Coronary artery (tissue), 2 donors: ENCODE results near the gene RADX.

ENCODE experiments used
- DNase-seq: peaks from one replicate; pipeline ENCODE4 v3.0.0-alpha.2; 2017; ENCODE audit warnings: low spot score
- H3K27ac ChIP-seq, 2 donors: fragments of 200-600 bp; sonication (generic); one replicate each; pipeline ENCODE4 v1.5.1; 2016 to 2019
- H3K4me3 ChIP-seq: fragments of 200-600 bp; sonication (generic); 2 replicates; pipeline ENCODE4 v1.5.1; 2016; ENCODE audit warnings: mild to moderate bottlenecking, moderate library complexity
- TF ChIP-seq, protein P1 (sequence below): fragments of 200-600 bp; sonication (generic); IDR thresholded peaks from one replicate; pipeline ENCODE4 v1.5.1; 2019; ENCODE audit warnings: antibody characterized with exemption

The RADX gene, protein sequence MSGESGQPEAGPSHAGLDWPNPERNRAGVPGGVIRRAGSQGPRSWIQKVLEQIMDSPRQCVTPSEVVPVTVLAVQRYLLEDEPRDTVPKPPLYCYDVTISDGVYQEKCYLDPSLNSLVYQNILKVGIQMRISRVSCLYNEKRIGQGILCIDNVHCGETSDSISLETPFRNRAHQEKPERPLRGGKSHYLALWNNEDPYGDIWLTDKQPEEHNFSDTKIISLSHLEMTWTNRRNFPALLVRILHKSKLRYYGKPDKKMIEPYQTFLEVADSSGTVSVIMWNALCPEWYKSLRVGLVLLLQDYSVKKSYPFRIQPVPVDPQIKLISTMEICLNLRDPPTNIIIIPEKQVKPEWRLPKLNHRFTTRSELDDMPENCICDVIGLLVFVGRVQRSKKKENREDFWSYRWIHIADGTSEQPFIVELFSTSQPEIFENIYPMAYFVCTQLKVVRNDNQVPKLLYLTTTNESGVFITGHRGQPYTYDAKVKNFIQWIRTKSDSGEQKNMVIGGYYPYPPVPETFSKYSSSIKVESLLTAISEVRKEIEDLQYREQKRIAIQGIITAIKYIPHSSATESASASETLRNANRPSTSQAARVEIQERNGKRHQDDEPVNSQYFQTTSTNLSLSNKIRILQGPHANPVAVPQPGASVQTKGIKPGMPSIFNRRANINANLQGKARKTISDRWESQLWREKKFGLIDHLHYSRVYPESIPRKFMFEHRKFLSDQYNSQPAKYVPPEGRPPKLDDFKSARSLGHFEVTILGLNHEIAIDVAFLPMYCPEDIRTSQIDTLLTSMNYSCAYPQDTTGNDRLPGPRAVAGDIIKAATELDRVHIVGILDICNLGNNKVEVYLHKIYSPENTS

DNA sequence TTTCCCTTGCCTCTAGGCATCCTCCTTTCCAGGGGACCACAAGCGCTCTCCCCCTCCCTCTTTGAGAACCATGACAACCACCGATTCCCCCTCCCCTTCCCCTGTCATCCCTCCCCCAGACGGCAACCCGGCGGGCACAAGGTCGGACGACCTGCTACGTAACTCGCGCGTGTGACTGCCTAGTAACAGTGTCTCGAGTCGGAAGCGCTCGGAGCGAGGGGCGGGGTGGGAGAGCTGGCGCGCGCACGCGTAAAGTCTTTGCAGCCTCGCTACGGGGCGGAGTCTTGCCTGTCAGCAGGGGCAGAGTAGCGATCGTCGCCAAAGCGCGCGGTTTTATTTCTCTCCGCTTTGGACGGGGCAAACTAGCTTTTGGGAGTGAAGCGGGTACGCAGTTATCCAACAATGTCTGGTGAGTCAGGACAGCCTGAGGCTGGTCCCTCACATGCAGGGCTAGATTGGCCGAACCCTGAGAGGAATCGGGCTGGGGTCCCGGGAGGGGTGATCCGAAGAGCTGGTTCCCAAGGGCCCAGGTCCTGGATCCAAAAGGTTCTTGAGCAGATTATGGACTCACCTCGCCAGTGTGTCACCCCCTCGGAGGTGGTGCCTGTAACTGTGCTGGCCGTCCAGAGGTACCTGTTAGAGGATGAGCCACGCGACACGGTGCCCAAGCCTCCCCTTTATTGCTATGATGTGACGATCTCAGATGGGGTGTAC lies at the start of gene RADX:
RADX (plus strand) TSS at position 300 of the 714 bp plus-strand sequence; CDS start at position 403, 103 bp downstream.
- TF ChIP-seq, protein P1, sequence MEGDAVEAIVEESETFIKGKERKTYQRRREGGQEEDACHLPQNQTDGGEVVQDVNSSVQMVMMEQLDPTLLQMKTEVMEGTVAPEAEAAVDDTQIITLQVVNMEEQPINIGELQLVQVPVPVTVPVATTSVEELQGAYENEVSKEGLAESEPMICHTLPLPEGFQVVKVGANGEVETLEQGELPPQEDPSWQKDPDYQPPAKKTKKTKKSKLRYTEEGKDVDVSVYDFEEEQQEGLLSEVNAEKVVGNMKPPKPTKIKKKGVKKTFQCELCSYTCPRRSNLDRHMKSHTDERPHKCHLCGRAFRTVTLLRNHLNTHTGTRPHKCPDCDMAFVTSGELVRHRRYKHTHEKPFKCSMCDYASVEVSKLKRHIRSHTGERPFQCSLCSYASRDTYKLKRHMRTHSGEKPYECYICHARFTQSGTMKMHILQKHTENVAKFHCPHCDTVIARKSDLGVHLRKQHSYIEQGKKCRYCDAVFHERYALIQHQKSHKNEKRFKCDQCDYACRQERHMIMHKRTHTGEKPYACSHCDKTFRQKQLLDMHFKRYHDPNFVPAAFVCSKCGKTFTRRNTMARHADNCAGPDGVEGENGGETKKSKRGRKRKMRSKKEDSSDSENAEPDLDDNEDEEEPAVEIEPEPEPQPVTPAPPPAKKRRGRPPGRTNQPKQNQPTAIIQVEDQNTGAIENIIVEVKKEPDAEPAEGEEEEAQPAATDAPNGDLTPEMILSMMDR = no peak
- no peak within 1 kb of the TSS for H3K27ac ChIP-seq
- peak within 1 kb of the TSS; percentile 73 for H3K4me3 ChIP-seq
- peak; percentile 73 for DNase-seq

DNA sequence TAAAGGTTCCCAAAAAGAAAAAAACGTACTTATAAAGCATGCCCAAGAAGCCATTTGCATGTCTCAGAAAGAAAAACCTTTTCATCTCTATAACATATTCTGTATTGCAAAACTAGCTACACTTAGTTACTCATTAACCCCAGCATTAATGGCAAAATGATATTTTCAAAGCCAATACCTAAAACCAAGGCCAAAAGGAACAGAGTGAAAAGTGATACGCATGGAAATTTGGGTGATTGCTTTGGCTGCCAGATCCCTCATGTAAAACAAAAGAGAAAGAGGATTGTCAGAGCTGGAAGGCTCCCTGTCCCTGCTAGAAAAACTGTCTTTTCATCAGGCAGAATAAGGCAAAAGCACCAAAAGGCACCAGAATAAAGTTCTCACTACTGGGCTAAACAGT lies 46.8 kb upstream of the RADX start:
- DNase-seq = no peak
- no peak overlapping the region for H3K4me3 ChIP-seq
- TF ChIP-seq, protein P1 = no peak
- no peak overlapping the region for H3K27ac ChIP-seq

DNA sequence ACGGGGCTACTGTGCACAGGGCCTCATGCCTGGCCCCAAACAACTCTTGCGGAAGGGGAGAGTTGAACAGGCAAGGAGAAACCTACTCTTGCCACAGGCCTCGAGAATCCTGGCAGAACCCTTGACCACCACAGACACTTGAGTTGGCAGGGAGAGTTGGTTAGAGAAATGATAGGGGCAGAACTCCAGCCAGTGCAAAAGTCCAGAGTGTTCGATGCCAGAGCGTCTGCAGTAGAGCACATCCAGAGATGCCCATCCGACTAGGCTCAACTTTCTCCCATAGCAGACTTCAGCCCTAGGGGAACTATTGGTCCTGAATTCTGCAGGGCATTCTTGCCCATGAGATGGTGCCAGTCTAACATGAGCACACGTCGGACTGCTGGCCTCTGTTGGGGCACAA lies 45.4 kb upstream of the RADX start:
- Histone ChIP-seq H3K27ac (no peak overlapping the region), H3K4me3 (no peak overlapping the region)
- DNase-seq = no peak
- TF ChIP-seq, protein P1 = no peak

DNA sequence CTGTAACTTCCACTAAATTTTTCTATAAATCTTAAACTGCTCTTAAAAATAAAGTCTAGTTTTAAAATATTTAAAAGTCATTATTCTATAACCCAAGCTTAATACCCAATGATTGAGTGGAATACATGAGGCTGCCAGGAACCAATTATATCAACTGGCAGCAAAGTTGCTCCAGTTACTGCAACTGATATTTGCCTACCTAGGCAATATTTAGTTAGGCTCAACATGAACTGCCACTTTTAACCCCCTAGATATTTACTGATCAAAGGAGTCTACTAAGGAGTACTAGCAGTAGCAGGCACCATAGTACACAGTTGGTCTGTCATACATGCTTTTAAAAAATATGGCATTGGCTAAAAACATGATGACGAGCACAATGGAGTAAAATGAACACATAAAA lies 29.9 kb upstream of the RADX start:
- DNase-seq = no peak
- no peak overlapping the region for H3K27ac ChIP-seq
- TF ChIP-seq, protein P1 = no peak
- H3K4me3 ChIP-seq = no peak overlapping the region

DNA sequence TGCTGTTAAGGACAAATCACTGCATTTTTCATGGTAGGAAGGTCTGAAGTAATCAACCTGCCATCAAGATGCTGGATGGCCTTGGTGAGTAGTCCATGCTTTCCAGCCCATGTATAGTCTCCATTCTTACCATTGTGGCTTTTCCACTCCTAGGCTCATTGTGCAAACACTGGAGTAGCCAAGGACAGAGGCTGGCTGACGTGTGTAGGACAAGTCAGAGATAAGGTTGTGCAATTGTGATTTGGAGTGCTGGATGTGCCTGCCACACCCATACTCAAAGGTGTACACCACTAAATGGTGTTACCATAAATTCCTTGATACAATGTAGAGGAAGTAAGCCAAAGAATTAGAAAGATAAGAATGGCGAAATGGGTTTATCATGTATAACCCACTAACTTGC lies 26.3 kb upstream of the RADX start:
- DNase-seq = no peak
- Histone ChIP-seq H3K4me3 (no peak overlapping the region), H3K27ac (no peak overlapping the region)
- TF ChIP-seq, protein P1 = no peak

DNA sequence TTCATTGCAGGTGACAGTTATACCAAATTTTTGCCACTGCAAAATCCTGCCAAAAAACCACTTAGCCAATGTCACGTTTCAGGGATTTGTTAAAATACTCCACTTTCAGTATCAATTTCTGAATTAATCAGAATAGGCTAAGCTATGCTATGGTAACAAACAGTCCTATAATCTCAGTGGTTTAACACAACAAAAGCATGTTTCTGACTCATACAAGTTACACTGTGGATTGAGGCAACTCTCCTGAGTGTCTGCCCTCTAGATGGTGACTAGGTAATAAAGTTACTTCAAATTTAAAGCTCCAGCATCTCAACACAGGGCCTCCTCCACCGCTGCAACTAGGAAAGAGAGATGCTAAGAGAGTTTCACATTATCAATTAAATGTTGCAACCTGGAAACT lies 23.0 kb upstream of the RADX start:
- no peak overlapping the region for H3K4me3 ChIP-seq

More for the DNA sequence above, 23.0 kb upstream of the RADX start:
- DNase-seq = no peak
- H3K27ac ChIP-seq = no peak overlapping the region
- TF ChIP-seq, protein P1 = no peak
